8988T (cell line): ENCODE data around the gene FILIP1L.
A peak's percentile ranks its signal among the peaks of the same experiment; 100 is the strongest.

Source experiments
- DNase-seq: peaks from one replicate; pipeline ENCODE4 v3.0.0; 2011

FILIP1L gene

GRCh38 chr3:99825004-99825640, 289.2 kb downstream of the FILIP1L start:
- DNase-seq, result peak; percentile 7

GRCh38 chr3:99823723-99824711, 290.3 kb downstream of the FILIP1L start:
- no peak for DNase-seq

GRCh38 chr3:99818818-99819217, 295.5 kb downstream of the FILIP1L start:
- no peak for DNase-seq

- peak; percentile 49 for DNase-seq
These were observed 296.7 kb downstream of the FILIP1L start, which contains the start of gene CMSS1 for GRCh38 chr3:99817437-99818240. Gene CMSS1 (plus strand): TSS chr3:99817862.

- DNase-seq, result no peak
These were observed 297.3 kb downstream of the FILIP1L start for GRCh38 chr3:99817047-99817436.

GRCh38 chr3:99810403-99810802, 303.9 kb downstream of the FILIP1L start:
- no peak for DNase-seq

GRCh38 chr3:99809565-99809964, 304.7 kb downstream of the FILIP1L start:
- no peak for DNase-seq

GRCh38 chr3:99808163-99808794, 306.0 kb downstream of the FILIP1L start:
- DNase-seq, result no peak

- DNase-seq, result no peak
These were observed 309.1 kb downstream of the FILIP1L start for GRCh38 chr3:99805160-99805559.

GRCh38 chr3:99803297-99803696, 311.0 kb downstream of the FILIP1L start:
- no peak for DNase-seq

GRCh38 chr3:99799422-99799821, 314.9 kb downstream of the FILIP1L start:
- no peak for DNase-seq

- no peak for DNase-seq
These were observed 318.7 kb downstream of the FILIP1L start for GRCh38 chr3:99795573-99795972.

GRCh38 chr3:99794485-99794884, 319.8 kb downstream of the FILIP1L start:
- no peak for DNase-seq

GRCh38 chr3:99789011-99789721, 325.1 kb downstream of the FILIP1L start:
- no peak for DNase-seq
